WI38 (cell line): Measurements from ENCODE around the gene ARHGAP5.

Experiments
- H3K4me3 ChIP-seq: 2 replicates; pipeline ENCODE4 v1.5.1; 2011; ENCODE audit warnings: low read depth, mild to moderate bottlenecking, control low read depth, low read length
- TF ChIP-seq, protein P1 (sequence below): IDR thresholded peaks from 2 replicates; pipeline ENCODE4 v1.5.1; 2012; ENCODE audit warnings: low read depth, mild to moderate bottlenecking, control low read depth, low read length

Gene ARHGAP5

DNA sequence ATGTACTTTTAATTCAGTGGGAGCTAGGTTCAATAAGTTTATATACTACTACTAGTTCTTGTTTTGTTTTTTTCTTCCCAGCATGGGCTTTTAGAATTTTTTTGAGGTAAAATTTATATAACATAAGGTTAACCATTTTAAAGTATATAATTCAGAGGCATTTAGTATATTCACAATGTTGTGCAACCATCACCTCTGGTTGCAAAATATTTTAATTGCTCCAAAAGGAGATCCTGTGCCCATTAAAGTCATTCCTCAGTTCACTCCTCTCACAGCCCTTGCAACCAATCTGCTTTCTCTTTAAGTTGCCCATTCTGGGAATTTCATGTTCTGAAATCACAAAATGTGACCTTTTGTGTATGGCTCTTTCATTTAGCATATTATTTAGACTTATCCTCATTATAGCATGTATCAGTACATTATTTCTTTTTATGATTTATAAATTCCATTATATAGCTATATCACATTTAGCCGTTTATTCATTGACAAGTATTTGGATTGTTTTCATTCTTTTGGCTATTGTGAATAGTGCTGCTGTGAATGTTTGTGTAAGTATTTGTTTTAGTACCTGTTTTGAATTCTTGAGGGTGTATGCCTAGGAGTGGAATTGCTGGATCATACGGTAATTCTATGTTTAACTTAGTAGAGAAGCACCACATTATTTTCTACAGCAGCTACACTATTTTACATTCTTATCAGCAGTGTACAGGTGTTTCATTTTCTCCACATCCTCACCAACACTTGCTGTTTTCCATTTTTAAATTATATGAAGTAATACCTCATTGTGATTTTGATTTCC lies 59.1 kb downstream of the ARHGAP5 start:
- TF ChIP-seq, protein P1, sequence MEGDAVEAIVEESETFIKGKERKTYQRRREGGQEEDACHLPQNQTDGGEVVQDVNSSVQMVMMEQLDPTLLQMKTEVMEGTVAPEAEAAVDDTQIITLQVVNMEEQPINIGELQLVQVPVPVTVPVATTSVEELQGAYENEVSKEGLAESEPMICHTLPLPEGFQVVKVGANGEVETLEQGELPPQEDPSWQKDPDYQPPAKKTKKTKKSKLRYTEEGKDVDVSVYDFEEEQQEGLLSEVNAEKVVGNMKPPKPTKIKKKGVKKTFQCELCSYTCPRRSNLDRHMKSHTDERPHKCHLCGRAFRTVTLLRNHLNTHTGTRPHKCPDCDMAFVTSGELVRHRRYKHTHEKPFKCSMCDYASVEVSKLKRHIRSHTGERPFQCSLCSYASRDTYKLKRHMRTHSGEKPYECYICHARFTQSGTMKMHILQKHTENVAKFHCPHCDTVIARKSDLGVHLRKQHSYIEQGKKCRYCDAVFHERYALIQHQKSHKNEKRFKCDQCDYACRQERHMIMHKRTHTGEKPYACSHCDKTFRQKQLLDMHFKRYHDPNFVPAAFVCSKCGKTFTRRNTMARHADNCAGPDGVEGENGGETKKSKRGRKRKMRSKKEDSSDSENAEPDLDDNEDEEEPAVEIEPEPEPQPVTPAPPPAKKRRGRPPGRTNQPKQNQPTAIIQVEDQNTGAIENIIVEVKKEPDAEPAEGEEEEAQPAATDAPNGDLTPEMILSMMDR: no peak
- no peak overlapping the region for H3K4me3 ChIP-seq

DNA sequence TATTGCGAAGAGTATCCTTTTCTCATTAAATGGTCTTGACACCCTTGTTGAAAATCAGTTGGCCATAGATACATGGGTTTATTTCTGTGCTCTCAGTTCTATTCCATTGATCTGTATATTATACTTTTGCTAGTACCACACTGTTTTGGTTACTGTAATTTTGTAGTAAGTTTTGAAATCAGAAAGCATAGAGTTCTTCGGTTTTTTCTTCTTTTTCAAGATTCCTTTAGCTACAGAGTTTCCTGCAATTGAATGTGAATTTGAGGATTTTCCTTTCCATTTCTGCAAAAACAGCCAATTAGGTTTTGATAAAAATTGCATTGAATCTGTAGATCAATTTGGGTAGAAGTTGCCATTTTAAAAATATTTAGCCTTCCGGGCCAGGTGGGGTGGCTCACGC lies 60.2 kb downstream of the ARHGAP5 start:
- TF ChIP-seq, protein P1: no peak

DNA sequence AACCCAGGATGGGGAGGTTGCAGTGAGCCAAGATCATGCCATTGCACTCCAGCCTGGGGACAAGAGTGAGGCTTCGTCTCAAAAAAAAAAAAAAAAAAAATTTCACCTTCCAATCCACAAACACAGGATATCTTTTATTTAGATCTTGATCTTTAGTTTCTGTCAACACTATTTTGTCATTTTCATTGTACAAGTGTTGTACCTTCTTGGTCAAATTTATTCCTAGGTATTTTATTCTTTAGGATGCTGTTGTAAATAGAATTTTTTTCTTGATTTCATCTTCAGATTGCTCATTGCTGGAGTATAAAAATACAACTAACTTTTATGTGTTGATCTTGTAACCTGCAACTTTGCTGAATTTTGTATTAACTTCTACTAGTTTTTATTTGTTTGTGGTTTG lies 60.8 kb downstream of the ARHGAP5 start:
- no peak overlapping the region for H3K4me3 ChIP-seq
- TF ChIP-seq, protein P1: no peak

More for the DNA sequence above, 60.2 kb downstream of the ARHGAP5 start:
- H3K4me3 ChIP-seq: no peak overlapping the region

DNA sequence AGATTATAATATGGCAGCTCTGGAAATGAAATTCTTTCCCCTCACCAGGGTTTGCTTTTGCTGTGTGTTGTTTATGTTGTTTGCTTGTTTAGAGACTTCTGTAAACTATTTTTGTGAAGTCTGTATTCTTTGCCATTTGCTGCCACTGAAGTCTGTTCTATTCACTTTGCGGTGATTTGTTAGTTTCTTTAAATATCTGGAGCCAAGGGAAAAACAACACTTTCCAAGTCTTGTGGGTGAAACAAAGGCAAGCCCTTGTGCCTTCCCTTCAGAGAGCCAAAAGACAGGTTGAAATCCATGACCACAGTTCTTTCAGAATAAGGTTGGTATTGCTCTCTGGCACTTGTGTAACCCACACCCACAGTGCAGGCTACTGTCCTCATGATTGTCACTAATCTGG lies 65.2 kb downstream of the ARHGAP5 start:
- TF ChIP-seq, protein P1: no peak
- H3K4me3 ChIP-seq: no peak overlapping the region

DNA sequence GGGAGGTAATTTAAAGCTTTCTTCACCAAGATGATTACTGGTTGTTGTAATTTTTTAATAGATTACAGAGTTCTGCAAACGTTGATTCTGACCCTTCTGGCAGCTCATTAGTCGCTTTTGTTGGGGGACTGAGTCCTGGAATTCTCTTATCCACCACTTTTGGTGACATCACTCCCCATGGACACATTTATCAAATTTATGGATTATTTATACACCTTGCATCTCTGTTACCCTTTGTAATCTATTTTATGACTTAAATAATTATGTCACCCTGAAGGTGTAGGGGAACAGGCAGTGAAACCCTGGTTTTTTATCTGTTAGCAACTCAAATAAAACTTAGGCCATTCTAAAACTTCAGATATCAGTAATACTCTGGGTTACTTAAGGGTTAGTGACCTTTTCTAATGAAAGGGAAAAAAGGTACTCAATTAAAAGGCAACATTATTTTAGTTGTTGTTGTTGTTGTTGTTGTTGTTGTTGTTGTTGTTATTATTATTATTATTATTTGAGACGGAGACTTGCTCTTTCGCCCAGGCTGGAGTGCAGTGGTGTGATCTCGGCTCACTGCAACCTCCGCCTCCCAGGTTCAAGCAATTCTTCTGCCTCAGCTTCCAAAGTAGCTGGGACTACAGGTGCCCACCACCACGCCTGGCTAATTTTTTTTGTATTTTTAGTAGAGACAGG lies 65.8 kb downstream of the ARHGAP5 start:
- no peak overlapping the region for H3K4me3 ChIP-seq
- TF ChIP-seq, protein P1: no peak

DNA sequence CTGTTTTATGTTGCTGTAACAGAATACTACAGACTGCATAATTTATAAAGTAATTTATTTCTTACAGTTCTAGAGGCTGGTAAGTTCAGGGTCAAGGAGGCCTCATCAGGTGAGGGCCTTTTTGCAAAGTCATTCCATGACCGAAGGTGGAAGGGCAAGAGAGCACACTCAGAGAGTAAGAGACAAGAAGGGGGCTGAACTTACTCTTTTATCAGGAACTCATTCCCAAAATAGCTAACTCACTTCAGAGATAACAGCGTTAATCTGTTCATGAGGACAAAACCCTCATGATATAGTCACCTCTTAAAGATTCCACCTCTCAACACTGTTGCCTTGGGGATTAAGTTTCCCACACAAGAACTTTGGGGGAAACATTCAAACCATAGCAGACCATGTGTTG lies 73.3 kb downstream of the ARHGAP5 start:
- H3K4me3 ChIP-seq: no peak overlapping the region
- TF ChIP-seq, protein P1: no peak

DNA sequence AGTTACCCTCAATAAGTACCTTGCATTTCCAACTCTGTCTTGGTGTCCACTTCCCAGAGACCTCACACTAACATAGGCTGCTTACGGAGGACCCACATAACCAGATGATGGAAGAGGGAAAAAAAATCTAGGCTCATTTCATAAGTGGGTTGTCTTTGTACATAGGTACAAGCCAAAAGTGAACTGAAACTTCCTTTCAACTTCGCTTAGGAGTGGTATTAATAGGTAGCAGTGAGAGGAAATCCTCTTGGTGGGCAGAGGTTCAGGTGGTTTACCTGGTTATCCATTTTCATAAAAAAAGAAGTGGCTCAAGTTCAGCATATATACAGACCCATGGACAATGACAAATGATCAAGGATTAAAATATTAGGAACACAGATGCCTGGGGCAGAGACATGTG lies 88.9 kb downstream of the ARHGAP5 start:
- no peak overlapping the region for H3K4me3 ChIP-seq
- TF ChIP-seq, protein P1: no peak
